HepG2 (cell line): ENCODE measurements around the gene NFATC3. TPM values are rescaled to one million over a fixed set of nuclear protein-coding genes. Genes with fewer than 3 reads are reported as not detected.

Experiments
- CBX2 ChIP-seq, 2 experiments: fragments of 200-600 bp in 1 of 2; sonication (generic); formaldehyde crosslinking in 1 of 2; IDR thresholded peaks; 2 replicates each; pipeline versions ENCODE4 v1.7.0 to v1.8.1; 2018 to 2022; ENCODE audit warnings: low read depth in 2 of 2, low read length in 1 of 2, mild to moderate bottlenecking in 1 of 2, missing genetic modification reagents in 1 of 2
- E2F1 ChIP-seq: sonication (generic); formaldehyde crosslinking; IDR thresholded peaks from 2 replicates; pipeline ENCODE4 v1.5.0; 2020; ENCODE audit warnings: missing genetic modification reagents
- FOXC1 ChIP-seq: sonication (generic); formaldehyde crosslinking; IDR thresholded peaks from 2 replicates; pipeline ENCODE4 v1.8.0; 2022; ENCODE audit warnings: mild to moderate bottlenecking, missing genetic modification reagents, borderline replicate concordance
- TEAD3 ChIP-seq: optimal IDR thresholded peaks from 2 replicates; pipeline ENCODE3; 2016; ENCODE audit warnings: borderline replicate concordance
- ZBTB33 ChIP-seq: sonication (generic); formaldehyde crosslinking; IDR thresholded peaks from 2 replicates; pipeline ENCODE4 v1.4.0; 2020; ENCODE audit warnings: missing genetic modification reagents
- ZFP91 ChIP-seq: sonication (generic); formaldehyde crosslinking; IDR thresholded peaks from 2 replicates; pipeline ENCODE4 v1.9.0; 2022; ENCODE audit warnings: missing genetic modification reagents, mild to moderate bottlenecking, borderline replicate concordance
- polyA plus RNA-seq, 8 experiments: library from polyadenylated mRNA; depleted of rRNA in 3 of 8; stranded (reverse) in 7 of 8; unstranded in 1 of 8; fragments of >200 nt; fragmentation: Illumina TruSeq in 4 of 8; extraction: Trizol in 4 of 8; gene quantifications; 2 replicates each; pipeline versions ENCODE4 v1.2.1 to v1.2.3, GENCODE V29; 2011 to 2016; ENCODE audit warnings: low read depth in 4 of 8, missing spikeins in 1 of 8, mixed read lengths in 1 of 8; ENCODE audit not compliant: insufficient read depth in 1 of 8
- total RNA-seq, 5 experiments: library from RNA; depleted of rRNA; stranded (reverse); fragments of >200 nt; fragmentation: Illumina TruSeq; extraction: Trizol; gene quantifications; 2 replicates each; pipeline ENCODE4 v1.2.3, GENCODE V29; 2016; ENCODE audit warnings: low read depth in 1 of 5

The NFATC3 gene
- total and polyA plus RNA-seq, 2 of the 13 experiments (the other 11 are each of a cell fraction or from before 2014, with no cell fraction given): 52.6 to 62.7 TPM

GRCh38 chr16:68128577-68129305 lies 43.6 kb downstream of the NFATC3 start (continued):
- 0 out of 2 replicates have a peak, but pooled peaks have one; percentile 17 for TF ChIP-seq ZFP91 (CRISPR knock-in tag)
- TF ChIP-seq ZBTB33: no peak
- no peak for TF ChIP-seq E2F1 (CRISPR knock-in tag)
- TF ChIP-seq TEAD3 (CRISPR knock-in tag): peak; percentile 29
- TF ChIP-seq CBX2 (IDR thresholded peaks at IDR 0.05; ENCODE audit: low read depth, low read length): no peak
- TF ChIP-seq CBX2 (CRISPR knock-in tag; IDR thresholded peaks at IDR 0.05; ENCODE audit: low read depth): no peak
- no peak for TF ChIP-seq FOXC1 (CRISPR knock-in tag)
